ENCODE measurements around the gene UBLCP1.
"Not testable (repeated sequence)": the region's sequence is repeated elsewhere in the genome, so short reads cannot be mapped to it uniquely, and the experiment has no call there.

- TF ChIP-seq GABPA (IDR thresholded peaks at IDR 0.05; ENCODE audit: low read depth); CTCF (IDR thresholded peaks at IDR 0.05; ENCODE audit: insufficient read depth, low read length); REST (IDR thresholded peaks at IDR 0.05; ENCODE audit: insufficient replicate concordance, low read depth): not testable (repeated sequence)
- TF ChIP-seq POLR2AphosphoS5 (IDR thresholded peaks at IDR 0.05; ENCODE audit: low read depth), result peak; percentile 67; the same call in 1 of the 2 replicates
Measured at GRCh38 chr5:159301929-159302860, 39.1 kb downstream of the UBLCP1 start.
